Neural crest cell (in vitro differentiated cells): ENCODE measurements around the gene HS3ST5. TPM values are rescaled to one million over a fixed set of nuclear protein-coding genes. Genes with fewer than 3 reads are reported as not detected.
A peak's percentile ranks its signal among the peaks of the same experiment; 100 is the strongest.
"Not testable (repeated sequence)": the region's sequence is repeated elsewhere in the genome, so short reads cannot be mapped to it uniquely, and the experiment has no call there.

Experiments used
- DNase-seq: peaks from one replicate; pipeline ENCODE4 v3.0.0; 2021; ENCODE audit warnings: low read depth, mixed read lengths, low spot score
- H3K27ac Mint-ChIP-seq: one replicate; pipeline ENCODE4 v1.8.0; 2021; ENCODE audit warnings: mild to moderate bottlenecking, mixed read lengths; ENCODE audit not compliant: unreplicated experiment
- H3K27me3 Mint-ChIP-seq: 2 replicates; pipeline ENCODE4 v1.8.0; 2021; ENCODE audit warnings: low read depth, mild to moderate bottlenecking, mixed read lengths
- H3K36me3 Mint-ChIP-seq: 2 replicates; pipeline ENCODE4 v1.8.0; 2021; ENCODE audit warnings: low read depth, mild to moderate bottlenecking, mixed read lengths
- H3K4me1 Mint-ChIP-seq: 2 replicates; pipeline ENCODE4 v1.8.0; 2021; ENCODE audit warnings: mixed read lengths
- H3K4me3 Mint-ChIP-seq: one replicate; pipeline ENCODE4 v1.8.0; 2021; ENCODE audit warnings: mild to moderate bottlenecking, mixed read lengths
- H3K9me3 Mint-ChIP-seq: 2 replicates; pipeline ENCODE4 v1.8.0; 2021; ENCODE audit warnings: mixed read lengths
- CTCF ChIP-seq: fragments of 200-600 bp; sonication (generic); conservative IDR thresholded peaks from 2 replicates; pipeline ENCODE4 v1.5.0; 2021; ENCODE audit warnings: antibody characterized with exemption, mild to moderate bottlenecking
- total RNA-seq: library from RNA; stranded (reverse); gene quantifications from 2 replicates; pipeline ENCODE4 v1.2.1, GENCODE V29; 2021

HS3ST5 gene
- total RNA-seq, 1 donor from 2014 or later = 0.26 TPM

GRCh38 chr6:114155763-114156162, 187.1 kb downstream of the HS3ST5 start:
- Mint-ChIP-seq H3K9me3 (no peaks in the 10 kb centered on the region), H3K27me3 (no peaks in the 10 kb centered on the region), H3K4me1 (peaks cover 5% of the 10 kb centered on the region), H3K36me3 (no peaks in the 10 kb centered on the region), H3K27ac (no peak overlapping the region), H3K4me3 (no peak overlapping the region)
- no peak for TF ChIP-seq CTCF
- DNase-seq = no peak

GRCh38 chr6:114154812-114155211, 188.0 kb downstream of the HS3ST5 start:
- no peak overlapping the region for H3K27ac Mint-ChIP-seq
- no peaks in the 10 kb centered on the region for H3K27me3 Mint-ChIP-seq
- no peaks in the 10 kb centered on the region for H3K36me3 Mint-ChIP-seq
- no peaks in the 10 kb centered on the region for H3K9me3 Mint-ChIP-seq
- H3K4me3 Mint-ChIP-seq = no peak overlapping the region
- DNase-seq = no peak
- no peak for TF ChIP-seq CTCF
- peaks cover 5% of the 10 kb centered on the region for H3K4me1 Mint-ChIP-seq

- Mint-ChIP-seq H3K4me1 (peaks cover 5% of the 10 kb centered on the region), H3K27me3 (no peaks in the 10 kb centered on the region), H3K4me3 (no peak overlapping the region), H3K36me3 (no peaks in the 10 kb centered on the region), H3K9me3 (no peaks in the 10 kb centered on the region), H3K27ac (no peak overlapping the region)
- TF ChIP-seq CTCF = no peak
- DNase-seq = no peak
Measured at GRCh38 chr6:114153448-114153847, 189.4 kb downstream of the HS3ST5 start.

- H3K9me3 Mint-ChIP-seq = peaks cover 7% of the 10 kb centered on the region
- H3K27ac Mint-ChIP-seq = no peak overlapping the region
- no peak for DNase-seq
- TF ChIP-seq CTCF = no peak
- no peaks in the 10 kb centered on the region for H3K27me3 Mint-ChIP-seq
- H3K4me3 Mint-ChIP-seq = no peak overlapping the region
- H3K36me3 Mint-ChIP-seq = no peaks in the 10 kb centered on the region
- H3K4me1 Mint-ChIP-seq = no peaks in the 10 kb centered on the region
Measured at GRCh38 chr6:114151064-114151690, 191.6 kb downstream of the HS3ST5 start.

- not testable (repeated sequence) for H3K9me3 Mint-ChIP-seq, H3K4me1 Mint-ChIP-seq, H3K4me3 Mint-ChIP-seq
Measured at GRCh38 chr6:114149182-114149581, 193.6 kb downstream of the HS3ST5 start.

GRCh38 chr6:114144887-114145851, 197.7 kb downstream of the HS3ST5 start:
- no peak for DNase-seq

More at GRCh38 chr6:114149182-114149581, 193.6 kb downstream of the HS3ST5 start:
- peak overlapping the region; percentile 57 for H3K27ac Mint-ChIP-seq
- not testable (repeated sequence) for H3K27me3 Mint-ChIP-seq, H3K36me3 Mint-ChIP-seq, DNase-seq

More at GRCh38 chr6:114144887-114145851, 197.7 kb downstream of the HS3ST5 start:
- no peaks in the 10 kb centered on the region for H3K4me1 Mint-ChIP-seq
- no peaks in the 10 kb centered on the region for H3K36me3 Mint-ChIP-seq
- TF ChIP-seq CTCF = no peak
- H3K27ac Mint-ChIP-seq = no peak overlapping the region
- no peak overlapping the region for H3K4me3 Mint-ChIP-seq
- H3K9me3 Mint-ChIP-seq = peaks cover 7% of the 10 kb centered on the region
- H3K27me3 Mint-ChIP-seq = peaks cover 5% of the 10 kb centered on the region
